A549 (cell line): Measurements from ENCODE around the gene BSDC1.

Experiments
- BHLHE40 ChIP-seq: IDR thresholded peaks from 2 replicates; pipeline ENCODE4 v1.6.1; 2012; ENCODE audit warnings: low read depth, low read length, inconsistent platforms
- EHMT2 ChIP-seq: fragments of 200-600 bp; sonication (generic); IDR thresholded peaks from 2 replicates; pipeline ENCODE4 v1.6.1; 2016; ENCODE audit warnings: antibody characterized with exemption, low read depth, mild to moderate bottlenecking, moderate library complexity
- HDAC2 ChIP-seq: fragments of 200-600 bp; sonication (generic); IDR thresholded peaks from 2 replicates; pipeline ENCODE4 v1.6.1; 2016
- JUN ChIP-seq, 2 experiments: fragments of >200 bp; sonication (Bioruptor Twin); formaldehyde crosslinking; IDR thresholded peaks; 2 replicates in 1 of 2; 3 replicates in 1 of 2; pipeline ENCODE4 v1.6.1; 2016 to 2017
- KDM5A ChIP-seq: fragments of 200-600 bp; sonication (generic); IDR thresholded peaks from 2 replicates; pipeline ENCODE4 v1.6.1; 2016; ENCODE audit warnings: antibody characterized with exemption, mild to moderate bottlenecking
- POLR2A ChIP-seq: IDR thresholded peaks from 2 replicates; pipeline ENCODE4 v1.6.1; 2012; ENCODE audit warnings: mild to moderate bottlenecking, low read length
- POLR2AphosphoS2 ChIP-seq: conservative IDR thresholded peaks from 2 replicates; pipeline ENCODE4 v1.6.1; 2012; ENCODE audit warnings: low read length, improper control_type of control experiment, inconsistent platforms
- RCOR1 ChIP-seq: fragments of 150-350 bp; IDR thresholded peaks from 2 replicates; pipeline ENCODE4 v1.6.1; 2014; ENCODE audit warnings: antibody characterized with exemption, low read length, low read depth
- SMC3 ChIP-seq: fragments of >200 bp; sonication (Bioruptor Twin); formaldehyde crosslinking; IDR thresholded peaks from 3 replicates; pipeline ENCODE4 v1.6.1; 2018; ENCODE audit warnings: inconsistent platforms
- TF ChIP-seq, protein P1 (sequence below): IDR thresholded peaks from 2 replicates; pipeline ENCODE4 v1.6.1; 2012
- TF ChIP-seq, protein P2 (sequence below): fragments of >200 bp; sonication (Bioruptor Twin); formaldehyde crosslinking; IDR thresholded peaks from 3 replicates; pipeline ENCODE4 v1.5.1; 2016

DNA sequence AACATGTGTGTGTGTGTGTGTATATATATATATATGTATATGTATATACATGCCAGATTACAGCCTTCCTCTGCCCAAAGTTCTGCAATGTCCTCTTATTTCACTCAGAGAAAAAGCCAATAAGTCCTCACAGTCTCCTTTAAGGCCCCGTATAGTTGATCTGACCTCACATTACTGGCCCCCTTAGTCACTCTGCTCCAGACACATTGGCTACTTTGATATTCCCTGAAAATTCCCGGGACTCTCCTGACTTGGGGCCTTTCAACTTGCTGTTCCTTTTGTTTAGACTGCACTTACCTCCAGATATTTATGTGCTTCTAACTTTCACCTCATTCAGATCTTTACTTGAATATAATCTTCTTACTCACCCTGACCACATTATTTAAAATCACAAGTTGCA, 4.2 kb upstream of the BSDC1 start:
- TF ChIP-seq, protein P1, sequence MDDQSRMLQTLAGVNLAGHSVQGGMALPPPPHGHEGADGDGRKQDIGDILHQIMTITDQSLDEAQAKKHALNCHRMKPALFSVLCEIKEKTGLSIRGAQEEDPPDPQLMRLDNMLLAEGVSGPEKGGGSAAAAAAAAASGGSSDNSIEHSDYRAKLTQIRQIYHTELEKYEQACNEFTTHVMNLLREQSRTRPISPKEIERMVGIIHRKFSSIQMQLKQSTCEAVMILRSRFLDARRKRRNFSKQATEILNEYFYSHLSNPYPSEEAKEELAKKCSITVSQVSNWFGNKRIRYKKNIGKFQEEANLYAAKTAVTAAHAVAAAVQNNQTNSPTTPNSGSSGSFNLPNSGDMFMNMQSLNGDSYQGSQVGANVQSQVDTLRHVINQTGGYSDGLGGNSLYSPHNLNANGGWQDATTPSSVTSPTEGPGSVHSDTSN, result no peak
- TF ChIP-seq JUN (IDR thresholded peaks at IDR 0.05) (no peak), POLR2A (no peak), SMC3 (no peak), POLR2AphosphoS2 (no peak), BHLHE40 (no peak), HDAC2 (no peak), KDM5A (no peak), EHMT2 (no peak), RCOR1 (no peak)
- TF ChIP-seq, protein P2, sequence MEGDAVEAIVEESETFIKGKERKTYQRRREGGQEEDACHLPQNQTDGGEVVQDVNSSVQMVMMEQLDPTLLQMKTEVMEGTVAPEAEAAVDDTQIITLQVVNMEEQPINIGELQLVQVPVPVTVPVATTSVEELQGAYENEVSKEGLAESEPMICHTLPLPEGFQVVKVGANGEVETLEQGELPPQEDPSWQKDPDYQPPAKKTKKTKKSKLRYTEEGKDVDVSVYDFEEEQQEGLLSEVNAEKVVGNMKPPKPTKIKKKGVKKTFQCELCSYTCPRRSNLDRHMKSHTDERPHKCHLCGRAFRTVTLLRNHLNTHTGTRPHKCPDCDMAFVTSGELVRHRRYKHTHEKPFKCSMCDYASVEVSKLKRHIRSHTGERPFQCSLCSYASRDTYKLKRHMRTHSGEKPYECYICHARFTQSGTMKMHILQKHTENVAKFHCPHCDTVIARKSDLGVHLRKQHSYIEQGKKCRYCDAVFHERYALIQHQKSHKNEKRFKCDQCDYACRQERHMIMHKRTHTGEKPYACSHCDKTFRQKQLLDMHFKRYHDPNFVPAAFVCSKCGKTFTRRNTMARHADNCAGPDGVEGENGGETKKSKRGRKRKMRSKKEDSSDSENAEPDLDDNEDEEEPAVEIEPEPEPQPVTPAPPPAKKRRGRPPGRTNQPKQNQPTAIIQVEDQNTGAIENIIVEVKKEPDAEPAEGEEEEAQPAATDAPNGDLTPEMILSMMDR, result no peak
